ENCODE results near the gene CCHCR1.

Gene CCHCR1

DNA sequence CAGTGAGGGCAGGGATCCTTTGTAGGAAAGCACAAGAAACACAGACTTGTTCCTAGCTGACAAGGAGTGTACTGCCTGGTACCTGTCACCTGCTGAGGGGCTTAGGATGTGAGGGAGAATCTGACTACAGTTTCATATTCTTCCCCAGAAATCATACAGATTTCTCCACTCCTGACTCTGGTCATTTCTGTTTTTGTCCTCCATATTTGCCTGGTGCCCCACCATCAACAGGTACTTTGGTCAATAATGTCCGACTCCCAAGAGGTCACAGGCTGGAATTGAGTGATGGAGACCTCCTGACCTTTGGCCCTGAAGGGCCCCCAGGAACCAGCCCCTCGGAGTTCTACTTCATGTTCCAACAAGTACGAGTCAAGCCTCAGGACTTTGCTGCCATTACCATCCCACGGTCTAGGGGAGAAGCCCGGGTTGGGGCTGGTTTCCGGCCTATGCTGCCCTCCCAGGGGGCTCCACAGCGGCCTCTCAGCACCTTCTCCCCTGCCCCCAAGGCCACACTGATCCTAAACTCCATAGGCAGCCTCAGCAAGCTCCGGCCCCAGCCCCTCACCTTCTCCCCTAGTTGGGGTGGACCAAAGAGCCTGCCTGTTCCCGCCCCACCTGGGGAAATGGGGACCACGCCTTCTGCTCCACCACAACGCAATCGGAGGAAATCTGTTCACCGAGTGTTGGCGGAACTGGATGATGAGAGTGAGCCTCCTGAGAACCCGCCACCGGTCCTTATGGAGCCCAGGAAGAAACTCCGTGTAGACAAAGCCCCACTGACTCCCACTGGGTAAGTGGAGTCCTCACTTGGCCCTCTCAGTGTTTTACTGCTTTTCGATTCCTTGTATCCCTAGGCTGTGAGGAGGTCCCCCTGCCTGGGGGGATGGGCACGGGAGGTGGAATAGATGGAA is 3.9 kb upstream of the CCHCR1 start:
- DNase-seq: no peak

DNA sequence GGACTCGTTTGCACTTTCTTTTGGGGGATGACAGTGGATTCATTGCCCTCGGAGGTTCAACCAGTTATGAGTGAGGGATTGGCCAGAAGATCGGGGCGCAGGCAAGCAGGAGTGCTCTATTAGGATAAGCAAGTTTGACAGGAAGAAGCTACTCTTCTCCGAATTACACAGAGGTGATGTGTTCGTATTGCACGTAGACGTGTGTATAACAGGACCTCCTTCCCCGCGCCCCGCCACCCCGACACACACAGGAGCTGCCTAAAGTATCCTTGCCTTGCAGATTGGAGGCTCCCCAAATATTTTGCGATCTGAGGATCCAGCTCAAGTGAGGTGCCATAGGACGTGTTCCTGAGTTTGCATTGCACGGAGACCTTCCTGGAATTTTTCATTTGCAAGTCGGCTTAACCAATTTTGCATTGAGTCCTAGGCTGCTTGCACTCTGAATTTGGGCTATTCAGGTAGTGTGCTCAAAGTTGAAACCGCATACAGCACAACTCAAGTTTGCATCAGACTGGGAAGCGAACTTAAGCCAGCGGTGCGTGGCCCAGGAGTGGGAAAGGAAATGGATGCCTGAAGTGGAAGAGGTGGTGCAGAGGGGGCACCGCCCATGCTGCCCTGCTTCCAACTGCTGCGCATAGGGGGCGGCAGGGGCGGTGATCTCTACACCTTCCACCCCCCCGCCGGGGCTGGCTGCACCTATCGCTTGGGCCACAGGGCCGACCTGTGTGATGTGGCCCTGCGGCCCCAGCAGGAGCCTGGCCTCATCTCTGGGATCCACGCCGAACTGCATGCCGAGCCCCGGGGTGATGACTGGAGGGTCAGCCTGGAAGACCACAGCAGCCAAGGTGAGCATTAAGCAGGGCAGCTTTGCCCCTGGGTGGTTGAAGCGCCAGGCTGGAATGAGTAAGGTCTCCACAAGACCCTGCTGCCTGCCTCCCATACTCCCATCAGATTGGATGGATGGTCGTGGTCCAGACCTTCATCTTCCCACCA is 1.6 kb upstream of the CCHCR1 start:
- DNase-seq: no peak

- peak; percentile 99 for DNase-seq
Observed at GRCh38 chr6:31158140-31158862, 699 bp upstream of the CCHCR1 start, which contains the start of gene TCF19. Gene TCF19, plus strand, starts transcription at chr6:31158589. Its CDS starts 881 bp downstream, at chr6:31159470.

DNA sequence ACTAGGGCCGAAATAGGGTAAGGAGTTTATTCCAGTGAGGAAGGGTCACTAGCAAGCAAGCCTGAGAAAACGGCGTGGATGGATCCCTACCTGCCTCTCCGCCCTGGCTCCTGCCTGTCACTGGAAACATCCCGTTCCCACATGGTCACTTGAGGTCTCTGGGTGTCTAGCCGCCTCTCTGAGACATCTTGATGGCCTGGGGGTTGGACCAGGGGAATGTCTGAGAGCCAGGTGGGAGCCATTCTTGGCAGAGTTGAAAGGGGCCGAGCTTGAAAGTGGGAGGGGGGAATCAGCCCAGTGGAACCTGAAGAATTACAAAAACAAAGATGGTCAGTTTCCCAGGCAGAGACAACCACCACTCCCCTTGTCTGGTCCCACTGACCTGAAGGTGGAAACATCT is 961 bp downstream of the CCHCR1 start:
- DNase-seq: no peak

DNA sequence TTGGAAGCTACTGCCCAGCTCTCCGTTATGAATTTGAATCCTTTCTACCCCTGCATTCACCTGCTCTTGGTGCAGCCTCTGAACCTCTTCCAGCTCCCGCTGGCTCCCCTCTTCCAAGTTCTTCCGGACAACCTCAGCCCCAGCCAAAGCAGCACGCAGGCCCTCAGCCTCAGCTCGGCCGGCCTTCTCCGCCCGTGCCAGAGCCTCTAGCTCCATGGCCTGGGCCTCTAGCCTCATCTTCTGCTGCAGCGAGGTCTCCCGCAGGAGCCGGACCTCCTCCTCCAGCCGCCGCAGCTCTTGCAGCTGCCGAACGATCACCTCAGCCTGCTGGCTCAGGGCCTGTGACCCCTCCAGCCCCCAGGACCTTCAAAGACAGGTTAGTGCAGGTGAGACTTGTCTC is 3.2 kb downstream of the CCHCR1 start:
- DNase-seq: no peak

DNA sequence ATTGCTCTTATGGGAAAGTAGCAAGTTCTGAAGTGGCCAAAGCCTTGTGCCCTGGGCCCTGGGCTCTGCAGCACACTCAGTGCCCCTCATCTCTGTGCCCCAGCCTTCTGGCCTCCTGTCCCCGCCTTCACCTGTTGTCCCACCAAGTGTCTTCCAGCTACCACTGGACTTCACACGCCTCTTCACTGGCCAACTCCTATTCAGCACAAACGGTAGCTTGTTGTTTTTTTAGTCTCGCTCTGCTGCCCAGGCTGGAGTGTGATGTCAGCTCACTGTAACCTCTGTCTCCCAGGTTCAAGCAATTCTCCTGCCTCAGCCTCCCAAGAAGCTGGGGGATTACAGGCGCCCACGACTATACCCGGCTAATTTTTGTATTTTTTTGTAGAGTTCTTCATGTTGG is 4.8 kb downstream of the CCHCR1 start:
- no peak for DNase-seq

GRCh38 chr6:31149827-31150447 is 7.7 kb downstream of the CCHCR1 start:
- no peak for DNase-seq

DNA sequence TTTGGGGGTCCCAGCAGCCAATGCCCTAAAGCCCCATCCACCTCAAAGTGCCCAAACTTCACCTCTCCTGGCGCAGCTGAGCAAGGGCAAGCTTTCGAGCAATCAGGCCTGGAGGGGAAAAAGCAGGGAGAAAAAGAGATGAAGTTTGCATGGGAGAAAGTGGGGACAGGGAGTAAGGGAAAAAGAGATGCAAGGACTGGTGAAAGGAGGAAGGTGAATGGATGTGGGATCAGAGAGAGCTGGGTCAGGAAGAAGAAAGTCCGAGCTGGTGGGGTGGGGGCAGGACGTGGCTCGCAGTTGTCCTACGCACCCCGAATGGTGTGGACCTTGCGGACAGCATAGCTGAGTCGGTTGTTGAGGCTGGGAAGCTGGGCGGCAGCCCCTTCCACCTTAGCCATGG is 12.2 kb downstream of the CCHCR1 start:
- DNase-seq: no peak

DNA sequence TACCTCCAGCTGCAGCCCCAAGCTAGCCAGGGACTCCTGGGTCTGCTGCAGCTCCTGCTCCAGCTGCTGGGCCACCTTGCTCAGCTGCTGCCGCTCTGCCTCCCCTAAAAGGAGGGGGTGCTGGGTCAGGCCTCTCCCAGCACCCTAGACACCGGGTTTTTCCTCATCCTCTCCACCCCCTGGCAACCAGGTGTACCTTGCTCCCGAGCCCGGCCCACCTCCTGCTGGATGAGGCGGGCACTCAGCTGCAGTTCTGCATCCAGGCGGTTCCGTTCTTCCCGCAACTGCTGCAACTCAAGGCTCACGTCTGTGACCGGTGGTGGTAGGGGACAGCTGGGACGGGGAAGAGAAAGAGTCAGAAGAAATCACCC is 12.6 kb downstream of the CCHCR1 start:
- no peak for DNase-seq

DNA sequence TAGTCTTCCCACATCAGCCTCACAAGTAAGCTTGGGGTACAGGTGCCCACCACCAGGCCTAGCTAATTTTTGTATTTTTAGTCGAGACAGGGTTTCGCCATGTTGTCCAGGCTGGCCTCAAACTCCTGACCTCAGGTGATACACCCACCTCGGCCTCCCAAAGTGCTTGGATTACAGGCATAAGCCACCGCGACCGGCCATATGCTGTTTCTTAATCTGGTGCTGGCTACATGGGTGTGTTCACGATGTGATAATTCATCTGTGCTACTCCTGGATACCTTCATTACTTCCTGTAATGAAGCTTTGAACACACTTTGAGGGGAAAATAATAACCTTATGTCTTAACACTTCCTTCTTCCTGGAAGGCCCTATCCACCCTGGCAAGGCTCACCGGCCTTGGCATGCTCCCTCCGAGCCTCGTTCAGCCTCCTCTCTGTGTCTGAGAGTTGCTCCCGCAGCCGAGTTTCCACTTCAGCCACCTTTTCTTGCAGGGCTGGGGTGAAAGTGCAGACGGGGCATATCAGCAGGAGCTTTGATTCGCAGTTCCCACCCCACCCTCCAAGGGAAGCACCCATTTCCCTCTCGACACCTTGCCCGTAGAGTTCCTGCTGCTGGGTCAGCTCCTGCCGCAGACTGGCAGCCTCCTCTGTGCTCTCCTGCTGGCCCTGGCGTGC is 13.2 kb downstream of the CCHCR1 start:
- DNase-seq: no peak

GRCh38 chr6:31143148-31143547 is 14.5 kb downstream of the CCHCR1 start:
- no peak for DNase-seq

DNA sequence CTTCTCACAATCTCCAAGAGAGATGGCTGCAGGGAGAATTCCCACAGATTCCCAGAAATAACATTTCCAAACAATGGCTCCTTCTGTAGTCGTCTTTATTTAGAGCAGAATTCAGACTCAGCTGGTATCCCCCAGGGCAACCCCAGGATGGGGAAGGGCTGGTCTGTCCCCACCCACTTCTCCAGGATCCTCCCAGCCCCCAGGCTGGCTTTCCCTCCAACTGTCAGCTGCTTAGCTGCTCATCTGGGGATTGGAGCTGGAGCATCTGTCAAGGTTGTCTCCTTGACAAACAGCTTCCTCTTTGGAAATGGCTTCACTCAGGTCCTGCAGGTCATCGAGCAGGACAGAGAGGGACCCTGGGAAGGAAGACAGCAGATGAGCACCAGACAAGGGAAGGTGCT is 15.2 kb downstream of the CCHCR1 start:
- DNase-seq: no peak

GRCh38 chr6:31140643-31141042 is 17.0 kb downstream of the CCHCR1 start:
- DNase-seq: no peak

DNA sequence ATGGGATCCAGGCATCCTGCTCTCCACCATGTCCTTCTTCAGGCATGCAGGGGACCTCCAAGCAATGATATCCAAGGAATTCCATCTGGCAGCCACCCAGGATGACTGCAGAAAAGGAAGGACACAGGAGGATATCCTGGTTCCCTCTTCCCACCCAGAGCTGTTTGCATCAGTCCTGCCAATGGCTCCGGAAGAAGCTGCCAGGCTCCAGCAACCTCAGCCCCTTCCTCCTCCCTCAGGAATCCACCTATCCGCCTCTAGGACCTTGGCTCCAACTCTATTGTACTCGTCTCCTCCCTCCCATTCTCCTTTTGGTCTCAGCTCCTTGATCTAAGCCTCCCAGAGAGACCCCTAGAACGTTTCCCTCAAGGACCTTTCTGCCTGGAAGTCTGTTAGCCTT is 18.0 kb downstream of the CCHCR1 start:
- DNase-seq: no peak

DNA sequence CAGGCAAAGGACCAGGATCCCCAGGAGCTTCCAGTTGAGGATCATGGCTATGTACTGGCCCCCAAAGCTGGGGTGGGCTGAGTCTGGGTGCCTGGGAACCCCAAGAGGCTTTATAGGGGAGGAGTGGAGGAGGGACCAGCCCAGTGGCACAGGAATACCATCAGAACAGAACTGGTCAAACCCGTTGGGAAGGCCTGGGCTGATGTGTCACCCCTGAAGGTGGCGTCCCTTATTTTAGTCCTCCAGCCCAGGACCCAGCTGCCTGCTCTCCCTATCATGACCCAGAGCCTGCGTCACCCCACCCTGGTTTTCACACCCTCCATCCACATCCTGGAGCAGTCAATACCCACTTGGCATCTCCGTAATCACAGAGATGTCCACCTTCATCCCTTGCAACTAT is 18.6 kb downstream of the CCHCR1 start, which contains the start of gene PSORS1C2:
PSORS1C2 (minus strand) TSS at position 85 of the 400 bp plus-strand sequence; CDS start at position 45, 40 bp downstream.
- no peak for DNase-seq

GRCh38 chr6:31135710-31136109 is 21.9 kb downstream of the CCHCR1 start:
- no peak for DNase-seq

DNA sequence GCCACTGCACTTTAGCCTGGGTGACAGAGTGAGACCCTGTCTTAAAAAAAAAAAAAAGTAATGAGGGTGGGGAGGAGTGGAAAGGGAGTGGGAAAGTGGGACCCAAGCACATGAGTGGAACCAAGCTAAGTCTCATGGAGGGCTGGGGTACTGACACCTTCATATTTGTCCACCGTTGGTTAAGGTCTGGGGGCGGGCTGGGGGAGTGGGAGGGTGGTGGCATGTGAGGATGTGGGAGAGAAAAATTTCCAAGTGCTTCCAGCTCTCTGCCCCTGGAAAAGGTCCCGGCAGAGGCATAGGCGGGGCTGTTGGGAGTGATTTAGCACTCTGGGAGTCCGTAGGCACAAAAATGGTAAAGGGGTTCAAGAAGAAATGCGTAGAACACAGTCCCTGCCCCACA is 24.8 kb downstream of the CCHCR1 start:
- DNase-seq: no peak

GRCh38 chr6:31131595-31131994 is 26.0 kb downstream of the CCHCR1 start:
- DNase-seq: no peak

DNA sequence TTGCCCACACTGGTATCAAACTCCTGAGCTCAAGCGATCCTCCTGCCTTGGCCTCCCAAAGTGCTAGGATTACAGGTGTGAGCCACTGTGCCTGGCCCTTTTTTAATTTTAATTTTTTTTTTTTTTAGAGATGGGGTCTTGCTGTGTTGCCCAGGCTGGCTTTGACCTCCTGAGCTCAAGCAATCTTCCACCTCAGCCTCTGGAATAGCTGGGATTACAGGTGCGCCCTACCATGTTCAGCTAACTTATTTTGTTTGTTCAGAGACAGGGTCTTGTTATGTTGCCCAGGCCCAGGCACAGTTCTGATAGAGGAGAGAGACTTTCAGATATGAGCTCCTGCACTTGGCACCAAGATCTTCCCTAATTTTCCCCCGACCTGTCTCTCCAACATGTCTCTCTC is 26.9 kb downstream of the CCHCR1 start:
- no peak for DNase-seq

DNA sequence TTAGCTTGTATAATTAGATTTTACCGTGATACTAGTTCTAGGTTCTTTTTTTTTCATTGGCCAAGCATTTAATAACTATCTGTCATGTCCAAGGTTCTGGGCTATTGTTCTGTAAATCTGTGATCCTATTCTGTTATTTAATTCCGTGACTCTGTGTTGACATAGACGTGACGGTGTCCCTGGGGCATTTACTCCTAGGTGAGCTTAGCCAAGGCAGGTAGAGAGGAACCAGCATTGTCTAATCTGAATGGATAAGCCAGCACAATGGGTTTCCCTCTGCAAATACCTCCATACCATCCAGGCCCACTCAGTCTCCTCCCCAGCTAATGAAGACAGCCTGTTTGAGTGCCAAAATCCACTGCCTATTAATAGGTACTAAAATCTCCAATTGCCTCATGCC is 28.5 kb downstream of the CCHCR1 start:
- DNase-seq: no peak

DNA sequence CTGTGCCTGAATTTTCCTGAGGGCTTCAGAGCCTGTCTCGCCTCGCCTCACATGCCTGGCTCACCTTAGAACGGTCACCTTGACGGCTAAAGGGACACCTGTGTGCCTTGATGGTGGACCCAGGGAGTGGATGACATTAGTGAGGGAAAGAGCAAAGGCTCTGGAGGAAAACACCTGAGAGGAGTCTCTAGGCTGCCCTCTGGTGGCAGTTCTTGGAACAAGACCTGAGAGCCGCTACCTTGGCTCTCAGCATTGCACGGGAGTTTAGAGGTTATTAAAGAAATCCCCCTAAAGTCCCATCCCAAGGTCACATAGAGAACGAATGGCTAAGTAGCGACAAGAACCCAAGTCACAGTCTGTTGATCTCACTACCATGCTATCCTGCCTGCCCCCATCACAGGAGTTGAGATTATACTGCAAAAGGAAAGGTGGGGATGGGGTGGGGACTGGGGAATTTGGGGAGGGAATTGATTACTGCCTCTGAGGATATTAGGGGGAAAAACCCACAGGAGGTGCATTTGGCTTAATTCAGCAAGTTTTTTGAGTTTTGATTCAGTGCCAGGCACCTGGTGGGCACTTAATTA is 29.4 kb downstream of the CCHCR1 start:
- peak; percentile 37 for DNase-seq

Measured in inflammatory macrophage treated with lipopolysaccharide for 4 hours (primary cell).